GM19238 (cell line): ENCODE results near the gene SULT2B1.
A peak's percentile ranks its signal among the peaks of the same experiment; 100 is the strongest.

Experiments used
- DNase-seq: peaks from one replicate; pipeline ENCODE4 v3.0.0; 2011; ENCODE audit warnings: low spot score; ENCODE audit not compliant: insufficient read length

Gene SULT2B1

GRCh38 chr19:48634424-48635262 lies 82.7 kb downstream of the SULT2B1 start:
- peak; percentile 88 for DNase-seq

GRCh38 chr19:48635263-48635965 lies 83.4 kb downstream of the SULT2B1 start:
- DNase-seq: peak; percentile 75

DNA sequence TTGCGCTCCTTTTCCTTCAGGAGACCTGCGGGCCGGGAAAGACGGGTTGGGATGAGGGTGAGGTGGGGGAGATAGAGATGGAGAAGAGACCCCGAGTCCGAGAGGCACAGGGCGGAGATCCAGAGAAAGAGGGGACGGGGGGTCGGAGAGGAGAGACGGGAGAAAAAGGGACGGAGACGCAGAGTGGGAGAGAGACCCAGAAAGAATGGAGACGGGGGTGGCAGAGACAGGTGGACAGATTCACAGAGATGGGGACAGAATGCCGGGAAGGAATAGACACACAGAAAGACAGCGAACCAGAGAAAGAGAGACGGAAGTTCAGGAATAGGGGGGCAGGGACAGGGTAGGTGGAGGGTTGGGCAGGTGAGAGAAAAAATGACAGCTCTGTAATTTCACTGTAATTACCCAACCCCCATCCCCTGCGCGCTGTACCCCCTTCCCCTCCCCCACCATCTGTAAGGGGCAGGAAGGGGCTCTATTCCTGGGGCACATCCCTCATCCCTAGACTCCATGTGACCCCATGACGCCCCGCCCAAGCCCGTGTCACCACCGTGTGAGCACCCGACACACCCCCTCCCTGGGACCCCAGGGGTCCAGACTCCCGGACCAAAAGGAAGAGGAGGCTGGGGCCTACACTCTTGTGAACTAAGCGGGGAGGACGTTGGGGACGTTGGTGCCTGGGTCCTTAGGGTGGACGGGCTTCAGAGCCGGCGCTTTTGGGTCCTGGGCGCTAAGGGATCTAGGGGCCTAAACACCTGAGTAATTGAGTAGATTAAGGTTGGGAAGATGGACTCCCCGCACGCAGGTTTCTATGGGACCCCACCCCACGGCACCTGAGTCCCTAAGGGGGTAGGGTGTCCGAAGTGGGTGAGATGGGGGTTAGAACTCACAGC lies 84.2 kb downstream of the SULT2B1 start:
- DNase-seq: no peak

DNA sequence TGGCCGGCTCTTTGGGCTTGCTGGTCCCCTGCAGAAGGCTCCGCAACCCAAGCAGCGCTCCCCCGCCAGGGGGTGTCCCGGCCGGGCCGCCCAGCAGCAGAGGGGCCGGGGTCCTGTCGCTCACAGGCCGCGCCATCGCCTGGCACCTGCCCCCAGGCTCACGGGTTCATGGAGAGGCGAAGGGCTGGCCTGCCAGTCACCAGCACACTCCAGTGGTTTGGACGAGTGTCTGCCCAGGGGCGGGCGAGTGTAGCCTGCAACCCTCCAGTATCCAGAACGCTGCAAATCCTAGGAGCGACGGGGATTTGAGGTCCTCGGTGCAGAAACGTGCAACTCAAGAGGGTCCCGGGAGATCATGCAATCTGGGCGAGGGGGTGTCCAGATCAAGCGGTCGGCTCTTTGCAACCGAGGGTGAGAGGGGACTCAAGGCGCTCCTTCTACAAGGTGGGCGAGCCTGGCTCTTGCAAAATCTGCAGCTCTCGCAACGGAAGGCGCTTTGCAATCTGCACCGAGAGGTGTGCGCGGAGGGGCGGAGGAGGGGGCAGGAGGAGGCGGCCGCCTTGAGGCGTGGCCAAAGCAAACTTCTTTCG lies 85.0 kb downstream of the SULT2B1 start, which contains the start of gene DBP:
TSS of gene DBP (minus strand) at position 521 of the 590 bp plus-strand sequence. CDS start at position 136, 385 bp downstream.
- no peak for DNase-seq

DNA sequence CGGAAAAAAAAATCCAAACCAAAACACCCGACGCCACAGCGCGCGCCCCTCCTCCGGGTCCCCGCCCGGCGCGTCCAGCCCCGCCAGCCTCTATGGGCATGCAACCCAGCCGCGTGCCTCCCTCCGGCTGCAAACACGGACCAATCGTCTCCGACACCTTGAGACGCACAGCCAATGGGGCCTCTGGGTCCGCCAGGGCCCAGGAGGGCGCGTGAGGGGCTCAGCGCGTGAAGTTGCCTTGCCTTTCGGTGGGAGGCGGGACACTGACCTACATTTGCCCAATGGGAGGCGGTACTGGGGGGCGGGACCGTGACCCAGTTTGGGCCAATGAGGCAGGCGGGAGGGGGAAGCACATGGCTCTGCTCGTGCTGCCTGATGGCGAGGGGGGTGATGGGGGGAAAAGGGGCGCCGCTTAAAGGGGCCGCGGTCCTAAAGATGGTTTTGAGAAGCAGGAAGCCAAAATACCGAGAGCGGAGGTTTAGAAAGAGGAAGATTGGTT lies 85.5 kb downstream of the SULT2B1 start:
- peak; percentile 94 for DNase-seq

DNA sequence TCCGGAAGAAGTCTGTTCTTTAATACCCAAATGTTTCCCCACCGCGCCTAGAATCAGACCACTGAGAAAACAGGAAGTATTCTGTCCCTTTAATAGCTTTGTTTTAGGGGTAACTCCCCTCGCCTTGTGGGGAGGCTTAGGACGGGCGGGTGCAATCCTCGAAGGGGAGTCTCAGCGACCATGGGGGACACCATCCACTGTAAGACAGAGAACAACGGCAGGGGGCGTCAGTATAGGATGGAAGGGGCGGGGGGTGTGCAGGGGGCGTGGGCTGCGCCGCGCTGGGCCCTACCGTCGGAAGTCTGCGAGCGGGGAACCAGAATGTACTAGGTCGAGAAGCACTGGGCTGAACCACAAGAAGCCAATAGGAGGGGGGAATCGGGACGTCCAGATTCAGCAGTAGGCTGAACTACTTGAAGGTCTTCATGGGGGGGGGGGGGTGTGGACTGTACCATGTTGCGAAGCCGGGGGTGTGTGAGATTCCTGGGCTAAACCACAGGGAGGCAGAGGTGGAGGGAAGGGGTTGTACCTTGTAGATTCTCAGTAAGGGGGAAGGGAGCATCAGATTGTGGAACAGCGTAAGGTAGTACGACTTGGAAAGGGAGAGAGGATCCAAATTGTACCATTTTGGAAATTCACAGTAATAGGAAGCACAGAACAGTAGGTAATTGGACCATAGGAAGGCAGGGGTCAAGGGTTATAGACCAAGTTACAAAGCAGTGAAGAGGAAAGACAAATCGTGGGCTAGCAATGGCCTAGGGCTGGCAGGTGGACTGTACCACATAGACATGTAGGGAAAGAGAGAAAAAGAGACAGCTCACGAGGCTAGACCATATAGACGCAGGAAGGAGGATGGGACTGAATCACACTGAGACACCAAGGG lies 86.2 kb downstream of the SULT2B1 start:
- DNase-seq: peak; percentile 69

- no peak for DNase-seq
These were observed 86.9 kb downstream of the SULT2B1 start for GRCh38 chr19:48638831-48639381.

DNA sequence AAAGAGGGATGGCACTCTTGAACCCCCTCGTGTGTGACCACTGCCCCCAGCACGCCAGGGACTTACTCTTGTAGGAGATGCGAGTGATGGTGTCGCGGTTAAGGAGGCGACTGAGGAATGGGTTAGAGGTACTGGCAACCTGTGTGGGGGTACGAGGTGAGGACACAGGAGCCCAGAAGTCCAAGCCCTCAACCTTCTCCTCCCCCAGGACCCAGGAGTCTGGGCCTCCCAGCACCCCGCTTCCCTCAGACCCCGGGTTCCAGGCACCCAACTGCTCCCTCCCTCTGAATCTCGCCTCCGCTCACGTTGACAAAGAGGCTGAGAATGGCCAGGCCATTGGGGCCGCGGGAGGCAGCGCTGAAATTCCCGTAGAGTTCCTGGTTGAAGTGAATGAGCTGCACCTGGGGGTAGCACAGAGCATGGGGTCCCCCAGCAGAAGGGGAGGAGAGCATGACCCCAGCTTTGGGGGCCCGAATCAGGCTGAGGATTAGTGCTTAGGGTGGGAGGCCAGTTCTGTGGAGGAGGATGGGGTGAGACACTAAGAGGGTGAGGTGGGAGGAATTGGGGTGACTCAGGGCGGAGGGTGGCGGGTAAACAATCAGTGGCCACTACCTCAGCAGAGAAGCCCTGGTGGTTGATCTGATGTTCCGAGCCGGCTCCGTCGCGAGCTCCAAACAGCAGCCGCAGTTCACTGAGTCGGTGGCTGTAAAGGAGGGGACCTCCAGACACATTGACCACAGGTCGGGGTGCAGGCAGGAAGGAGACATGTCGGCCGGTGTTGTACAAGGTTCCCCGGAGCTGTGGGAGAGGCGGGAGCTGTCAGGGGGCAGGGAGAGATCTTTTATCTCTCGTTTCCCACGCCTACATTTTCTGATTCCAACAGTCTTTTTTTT lies 87.8 kb downstream of the SULT2B1 start:
- DNase-seq: no peak

DNA sequence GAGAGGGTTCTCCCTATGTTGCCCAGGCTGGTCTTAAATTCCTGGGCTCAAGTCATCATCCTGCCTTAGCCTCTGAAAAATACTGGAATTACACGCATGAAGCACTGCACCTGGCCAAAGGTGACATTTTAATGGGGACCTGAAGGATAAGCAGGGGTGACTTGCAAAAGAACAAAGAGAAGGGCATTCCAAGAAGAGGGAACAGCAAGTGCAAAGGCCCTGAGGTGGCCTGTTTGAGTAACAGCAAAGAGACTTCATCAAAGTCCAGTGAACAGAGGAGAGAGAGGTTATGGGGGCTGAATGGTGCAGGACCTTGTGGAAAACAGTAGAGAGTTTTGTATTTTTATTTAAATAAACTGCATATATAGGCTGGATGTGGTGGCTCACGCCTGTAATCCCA lies 89.9 kb downstream of the SULT2B1 start:
- DNase-seq: no peak

DNA sequence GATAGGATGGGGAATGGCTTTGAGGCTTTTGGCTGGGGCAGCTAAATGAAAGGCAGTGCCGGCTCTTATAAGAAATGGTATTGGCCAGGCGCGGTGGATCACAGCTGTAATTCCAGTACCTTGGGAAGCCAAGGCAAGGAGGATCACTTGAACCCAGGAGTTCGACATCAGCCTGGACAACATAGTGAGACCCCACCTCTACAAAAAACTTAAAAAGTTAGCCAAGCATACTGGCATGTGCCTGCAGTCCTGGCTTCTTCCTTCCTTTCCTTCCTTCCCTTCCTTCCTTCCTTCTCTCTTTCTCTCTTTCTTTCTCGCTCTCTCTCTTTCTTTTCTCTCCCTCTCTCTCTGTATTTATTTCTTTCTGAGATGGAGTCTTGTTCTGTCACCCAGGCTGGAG lies 90.9 kb downstream of the SULT2B1 start:
- DNase-seq: no peak

GRCh38 chr19:48644355-48644754 lies 92.4 kb downstream of the SULT2B1 start:
- no peak for DNase-seq

GRCh38 chr19:48644839-48645619 lies 93.1 kb downstream of the SULT2B1 start:
- no peak for DNase-seq

- DNase-seq: no peak
These were observed 93.6 kb downstream of the SULT2B1 start for GRCh38 chr19:48645620-48646000.

DNA sequence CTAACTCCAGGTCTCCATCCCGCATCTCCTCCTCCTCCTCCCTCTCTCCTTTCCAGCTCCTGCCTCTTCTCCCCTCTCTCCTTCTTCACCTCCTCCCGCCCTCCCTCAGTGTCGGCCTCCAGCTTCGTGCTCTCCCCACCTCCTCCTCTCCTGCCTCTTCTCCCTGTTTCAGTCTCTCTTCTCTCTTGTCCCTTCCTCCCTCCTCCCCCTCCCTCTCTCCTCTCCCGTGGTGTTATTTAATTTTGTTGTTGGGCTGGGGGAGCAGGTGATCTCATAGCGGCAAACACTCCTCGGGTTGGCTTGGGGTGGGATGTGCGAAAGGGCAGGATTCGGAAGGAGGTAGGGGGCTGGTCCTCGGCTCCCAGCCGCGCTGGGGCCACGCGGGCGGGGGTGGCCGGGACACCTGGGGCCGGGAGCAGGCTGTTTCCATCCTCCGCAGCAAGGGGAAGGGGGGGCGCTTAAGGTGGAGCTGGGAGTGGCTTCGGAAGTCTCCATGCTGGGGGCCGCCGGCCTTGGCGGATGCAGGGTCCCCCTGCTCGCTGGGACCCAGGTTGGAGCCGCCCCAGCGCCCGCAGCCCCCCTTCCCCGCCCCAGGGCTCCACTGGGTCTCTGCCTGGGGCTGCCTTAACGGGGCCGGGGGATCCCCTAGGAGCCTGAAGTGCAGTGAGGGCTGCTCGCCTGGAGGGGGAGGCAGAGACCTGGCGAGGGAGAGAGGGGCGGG lies 94.2 kb downstream of the SULT2B1 start, which contains the start of gene CA11:
TSS of gene CA11 (minus strand) at position 187 of the 721 bp plus-strand sequence. CDS start 555 bp downstream, outside the sequence.
- peak; percentile 93 for DNase-seq

GRCh38 chr19:48646722-48647216 lies 94.8 kb downstream of the SULT2B1 start:
- DNase-seq: no peak

GRCh38 chr19:48648134-48648533 lies 96.2 kb downstream of the SULT2B1 start:
- DNase-seq: no peak
